Measurements from ENCODE around the gene CELF2. TPM values are rescaled to one million over a fixed set of nuclear protein-coding genes. Genes with fewer than 3 reads are reported as not detected.

Gene CELF2
- total RNA-seq, 4 donors from 2014 or later: 120 to 185 (median 154) TPM

DNA sequence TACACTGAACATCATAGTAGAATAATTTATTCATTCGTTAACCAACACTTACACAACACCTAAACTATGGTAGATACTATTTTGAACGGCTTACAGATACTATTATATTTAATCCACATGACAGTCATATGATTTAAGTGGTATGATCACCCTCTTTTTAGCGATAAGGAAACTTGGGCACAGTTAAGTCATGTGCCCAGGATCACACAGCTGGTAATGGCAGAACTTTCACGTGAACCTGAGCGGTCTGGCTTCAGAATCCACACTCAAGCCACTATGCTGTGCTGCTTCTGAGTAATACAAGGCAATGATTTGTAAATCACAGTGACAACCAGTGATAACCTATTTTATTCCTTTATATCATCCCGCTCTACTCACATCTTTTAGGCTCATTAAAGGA, 99.1 kb downstream of the CELF2 start:
- TF ChIP-seq, protein P1, sequence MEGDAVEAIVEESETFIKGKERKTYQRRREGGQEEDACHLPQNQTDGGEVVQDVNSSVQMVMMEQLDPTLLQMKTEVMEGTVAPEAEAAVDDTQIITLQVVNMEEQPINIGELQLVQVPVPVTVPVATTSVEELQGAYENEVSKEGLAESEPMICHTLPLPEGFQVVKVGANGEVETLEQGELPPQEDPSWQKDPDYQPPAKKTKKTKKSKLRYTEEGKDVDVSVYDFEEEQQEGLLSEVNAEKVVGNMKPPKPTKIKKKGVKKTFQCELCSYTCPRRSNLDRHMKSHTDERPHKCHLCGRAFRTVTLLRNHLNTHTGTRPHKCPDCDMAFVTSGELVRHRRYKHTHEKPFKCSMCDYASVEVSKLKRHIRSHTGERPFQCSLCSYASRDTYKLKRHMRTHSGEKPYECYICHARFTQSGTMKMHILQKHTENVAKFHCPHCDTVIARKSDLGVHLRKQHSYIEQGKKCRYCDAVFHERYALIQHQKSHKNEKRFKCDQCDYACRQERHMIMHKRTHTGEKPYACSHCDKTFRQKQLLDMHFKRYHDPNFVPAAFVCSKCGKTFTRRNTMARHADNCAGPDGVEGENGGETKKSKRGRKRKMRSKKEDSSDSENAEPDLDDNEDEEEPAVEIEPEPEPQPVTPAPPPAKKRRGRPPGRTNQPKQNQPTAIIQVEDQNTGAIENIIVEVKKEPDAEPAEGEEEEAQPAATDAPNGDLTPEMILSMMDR (IDR thresholded peaks at IDR 0.05; ENCODE audit: low read depth): no peak

DNA sequence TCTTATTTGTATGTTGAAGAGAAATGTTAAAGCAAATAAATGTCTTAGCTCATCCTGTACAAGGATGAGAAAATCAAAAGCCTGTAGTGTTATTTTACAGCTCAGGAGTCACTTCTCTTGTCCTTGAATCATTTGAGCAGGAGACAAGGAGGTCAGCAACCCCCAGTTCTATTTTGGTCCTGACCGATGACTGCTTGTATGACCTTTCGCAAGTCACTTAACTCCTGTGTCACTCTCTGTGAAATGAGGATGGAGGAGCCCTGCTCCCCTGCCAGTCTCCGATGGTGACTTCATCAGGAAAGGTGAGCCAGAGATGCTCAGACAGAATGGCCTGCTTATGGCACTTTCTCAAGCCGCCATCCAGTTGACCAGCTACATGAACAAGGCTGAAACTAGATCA, 101.0 kb downstream of the CELF2 start:
- TF ChIP-seq, protein P1 (IDR thresholded peaks at IDR 0.05; ENCODE audit: low read depth): no peak

DNA sequence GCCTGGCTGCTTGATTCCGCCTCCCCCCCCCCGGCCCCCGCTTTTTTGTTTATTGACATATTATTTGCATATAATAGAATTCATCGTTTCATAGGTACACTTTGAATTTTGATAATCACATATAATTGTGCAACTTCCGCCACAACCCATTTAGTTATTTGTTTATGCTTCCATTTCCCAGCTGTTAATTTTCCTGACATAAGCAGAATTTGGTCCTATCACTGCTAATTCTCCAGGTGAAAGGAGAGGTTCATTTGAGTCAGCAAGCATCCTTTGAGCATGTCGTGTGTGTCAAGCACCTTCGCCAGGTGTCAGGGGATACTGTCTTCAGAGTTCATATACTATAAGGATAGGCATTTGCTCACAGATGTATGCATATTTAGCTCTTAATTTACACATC, 102.2 kb downstream of the CELF2 start:
- TF ChIP-seq, protein P1 (IDR thresholded peaks at IDR 0.05; ENCODE audit: low read depth): no peak

DNA sequence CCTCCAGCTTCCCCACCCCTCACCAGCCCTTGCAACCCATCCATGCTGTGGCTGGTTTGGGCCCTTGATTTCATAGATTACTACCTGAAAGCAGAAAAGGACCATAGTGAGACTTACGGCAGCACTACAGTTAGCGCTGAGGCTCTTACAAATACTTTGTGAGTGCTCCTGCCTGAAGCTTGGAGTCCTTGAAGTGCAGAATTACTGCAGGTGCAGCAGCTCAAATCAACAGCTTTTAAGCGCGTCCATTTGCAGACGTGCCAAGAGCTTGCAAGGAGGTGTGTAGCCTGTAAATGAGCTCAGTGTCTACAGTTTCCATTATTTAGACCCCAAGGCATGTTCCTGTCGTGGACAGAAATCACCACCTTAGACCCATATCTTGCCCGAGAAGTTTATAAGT, 103.0 kb downstream of the CELF2 start:
- TF ChIP-seq, protein P1 (IDR thresholded peaks at IDR 0.05; ENCODE audit: low read depth): no peak

DNA sequence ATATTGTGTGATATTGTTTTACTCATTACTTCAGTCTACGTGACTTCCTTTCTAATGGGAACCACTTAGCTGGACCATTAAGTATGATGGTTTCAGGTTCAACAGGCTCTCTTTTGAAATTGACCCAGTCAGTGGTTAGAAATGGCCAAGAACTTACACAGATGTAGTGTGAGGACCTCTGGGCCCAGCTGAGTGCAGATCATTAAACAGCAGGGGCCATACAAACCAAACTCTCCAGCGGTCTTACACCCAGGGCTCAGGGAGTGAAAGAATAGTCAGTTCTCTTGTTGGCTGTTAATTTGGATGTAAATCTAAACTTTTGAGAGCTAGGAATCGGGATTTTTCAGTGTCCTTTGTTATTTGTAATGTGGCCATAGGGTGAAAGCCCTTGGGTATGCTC, 107.3 kb downstream of the CELF2 start:
- TF ChIP-seq, protein P1 (IDR thresholded peaks at IDR 0.05; ENCODE audit: low read depth): no peak

DNA sequence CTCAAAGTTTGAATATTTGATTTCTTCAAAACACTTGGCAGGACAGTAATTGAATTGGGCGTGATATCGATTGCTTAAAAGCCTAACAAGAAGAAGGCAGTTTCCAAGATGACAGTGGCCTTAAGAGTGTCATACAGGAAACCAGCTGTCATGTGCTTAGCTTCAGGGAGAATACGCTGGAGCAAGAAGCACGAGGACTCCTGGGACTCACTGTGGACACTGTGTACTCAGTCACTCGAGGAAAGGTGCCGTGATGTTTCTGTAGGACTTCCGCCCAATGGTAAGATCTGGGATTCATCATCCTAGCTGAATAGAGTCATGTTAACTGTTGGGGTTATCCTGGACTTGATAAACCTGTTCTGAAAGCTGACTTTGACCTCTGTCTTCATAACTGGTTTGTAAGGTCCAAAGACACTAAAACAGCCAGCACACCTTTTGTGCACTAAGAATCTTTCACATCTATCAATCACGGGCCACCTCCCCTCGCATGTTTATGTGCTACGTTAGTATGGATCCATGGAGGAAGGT, 113.5 kb downstream of the CELF2 start:
- TF ChIP-seq, protein P1 (IDR thresholded peaks at IDR 0.05; ENCODE audit: low read depth): no peak

DNA sequence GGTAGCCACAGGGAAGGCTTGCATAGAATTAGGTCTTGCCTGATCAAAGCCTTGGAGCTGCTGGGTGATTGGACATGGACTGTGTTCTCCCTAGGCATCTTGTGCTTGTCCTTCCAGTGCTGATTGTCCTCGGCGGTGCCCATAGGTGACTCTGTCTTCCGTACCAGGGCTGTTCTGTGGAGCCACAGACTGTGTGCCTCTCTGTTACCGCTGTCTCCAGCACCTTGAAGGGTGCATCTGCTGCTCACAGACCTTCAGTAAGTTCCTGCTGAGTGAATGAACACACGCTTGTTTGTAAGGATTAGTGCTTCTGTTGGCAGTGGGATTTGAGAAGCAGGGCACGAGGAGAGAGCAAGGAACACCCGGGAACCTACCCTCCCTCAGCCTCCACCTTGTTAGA, 116.7 kb downstream of the CELF2 start:
- TF ChIP-seq, protein P1 (IDR thresholded peaks at IDR 0.05; ENCODE audit: low read depth): no peak

All from subcutaneous adipose tissue (tissue), 4 donors.